HG03457 (cell line): ENCODE results near the gene TXNRD2.
"Not testable (repeated sequence)": the region's sequence is repeated elsewhere in the genome, so short reads cannot be mapped to it uniquely, and the experiment has no call there.

ENCODE experiments used
- ATAC-seq: cut with Tn5 transposase; IDR thresholded peaks from one replicate; pipeline ENCODE4 v1.9.1; 2021; ENCODE audit warnings: moderate number of reproducible peaks; ENCODE audit not compliant: unreplicated experiment

The TXNRD2 gene

DNA sequence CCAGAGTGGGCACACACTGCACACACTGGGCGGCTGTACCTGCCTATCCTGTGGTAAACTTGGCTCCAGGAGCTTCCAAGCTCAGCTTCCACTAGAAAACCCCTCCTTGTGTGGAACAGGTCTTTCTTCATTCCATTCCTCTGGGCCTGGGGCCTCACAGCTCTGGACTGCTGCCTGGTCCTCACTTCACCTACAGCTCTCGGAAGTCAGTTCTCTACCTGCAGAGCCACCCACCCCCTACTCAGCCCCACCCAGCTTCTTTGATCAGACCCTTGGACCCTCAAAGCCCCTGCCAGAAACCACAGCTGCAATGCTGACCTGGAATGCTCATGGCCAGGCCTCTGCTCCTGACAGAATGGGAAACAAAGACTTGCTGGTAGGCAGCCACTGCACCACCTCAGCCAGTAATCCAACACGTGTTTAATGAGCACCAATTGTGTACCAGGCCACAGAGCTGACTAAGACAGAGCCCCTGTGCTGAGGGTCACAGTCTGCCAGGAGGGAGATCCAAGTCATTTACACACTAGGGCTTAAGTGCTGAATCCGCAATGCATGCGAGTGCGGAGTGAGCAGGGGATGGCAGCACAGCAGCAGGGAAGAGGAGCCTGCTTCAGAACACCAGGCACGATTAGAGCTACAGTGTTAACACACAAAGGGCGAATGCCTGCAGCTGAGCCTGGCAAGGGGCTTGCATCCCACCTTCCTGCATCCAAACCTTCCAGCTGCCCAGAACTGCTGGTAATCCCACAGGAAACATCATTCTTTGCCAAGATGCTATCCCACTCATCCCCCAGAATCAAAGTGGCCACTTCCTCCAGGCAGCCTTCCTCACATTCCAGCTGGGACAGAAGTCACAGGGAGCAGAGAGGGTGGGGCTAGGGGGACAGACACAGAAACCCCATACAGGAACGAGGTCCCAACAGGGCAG is 91.5 kb downstream of the TXNRD2 start:
- ATAC-seq: no peak

DNA sequence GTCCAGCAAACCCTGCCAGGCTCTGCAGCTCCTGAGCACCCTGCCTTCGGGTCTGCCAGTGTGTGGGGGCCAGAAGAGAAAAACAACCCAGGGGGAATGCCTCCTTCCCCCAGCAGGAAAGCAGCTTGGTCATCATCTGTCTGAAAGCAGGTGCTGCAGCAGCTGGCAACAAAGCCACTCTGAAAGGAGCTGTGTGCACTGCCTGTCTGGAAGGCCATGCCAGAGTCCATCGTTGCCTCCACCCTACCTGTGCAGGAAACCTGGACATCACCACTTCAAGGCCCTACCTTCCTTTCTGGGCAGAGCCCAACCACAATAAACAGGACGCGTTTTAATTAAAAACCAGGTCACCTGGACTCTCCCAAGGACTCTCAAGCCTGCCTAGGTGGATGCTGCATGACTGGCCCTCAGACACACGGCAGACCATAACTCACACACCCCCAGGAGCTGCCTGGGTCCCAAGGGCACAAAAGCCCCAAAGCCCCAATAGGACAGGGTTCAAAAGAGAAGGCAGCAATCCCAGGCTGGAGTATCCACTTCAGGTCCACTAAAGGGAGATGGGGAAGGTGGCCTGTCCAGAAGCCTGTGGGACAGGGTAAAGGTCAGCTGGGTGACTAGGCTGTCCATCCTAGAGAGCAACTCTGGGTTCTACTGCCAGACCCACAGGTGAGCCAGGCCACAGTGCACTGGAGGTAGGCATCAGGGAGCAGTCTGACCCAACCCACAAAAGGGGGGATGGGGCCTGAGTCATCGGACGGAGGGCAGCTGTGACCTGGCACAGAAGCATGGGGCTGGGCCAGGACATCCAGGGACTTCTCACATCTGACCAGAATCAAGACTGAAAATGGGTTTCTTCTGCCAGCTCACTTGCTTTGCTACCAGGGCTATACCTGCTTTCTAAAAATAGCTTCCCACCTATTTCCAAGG is 93.1 kb downstream of the TXNRD2 start:
- ATAC-seq: no peak

DNA sequence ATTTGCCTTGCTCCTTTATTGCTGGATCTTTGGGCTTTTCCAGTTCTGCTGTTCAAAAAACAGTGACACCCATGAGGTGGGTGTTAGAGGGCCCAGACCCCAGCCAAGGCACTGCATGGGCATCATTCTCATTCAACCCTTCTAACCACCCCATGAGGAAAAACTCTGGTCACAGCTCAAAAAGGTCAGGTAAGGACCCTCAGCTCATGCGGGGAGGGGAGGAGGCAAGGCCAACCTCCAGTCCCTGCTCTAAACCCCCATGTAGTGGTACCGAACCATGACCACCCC is 94.3 kb downstream of the TXNRD2 start:
- ATAC-seq: no peak

DNA sequence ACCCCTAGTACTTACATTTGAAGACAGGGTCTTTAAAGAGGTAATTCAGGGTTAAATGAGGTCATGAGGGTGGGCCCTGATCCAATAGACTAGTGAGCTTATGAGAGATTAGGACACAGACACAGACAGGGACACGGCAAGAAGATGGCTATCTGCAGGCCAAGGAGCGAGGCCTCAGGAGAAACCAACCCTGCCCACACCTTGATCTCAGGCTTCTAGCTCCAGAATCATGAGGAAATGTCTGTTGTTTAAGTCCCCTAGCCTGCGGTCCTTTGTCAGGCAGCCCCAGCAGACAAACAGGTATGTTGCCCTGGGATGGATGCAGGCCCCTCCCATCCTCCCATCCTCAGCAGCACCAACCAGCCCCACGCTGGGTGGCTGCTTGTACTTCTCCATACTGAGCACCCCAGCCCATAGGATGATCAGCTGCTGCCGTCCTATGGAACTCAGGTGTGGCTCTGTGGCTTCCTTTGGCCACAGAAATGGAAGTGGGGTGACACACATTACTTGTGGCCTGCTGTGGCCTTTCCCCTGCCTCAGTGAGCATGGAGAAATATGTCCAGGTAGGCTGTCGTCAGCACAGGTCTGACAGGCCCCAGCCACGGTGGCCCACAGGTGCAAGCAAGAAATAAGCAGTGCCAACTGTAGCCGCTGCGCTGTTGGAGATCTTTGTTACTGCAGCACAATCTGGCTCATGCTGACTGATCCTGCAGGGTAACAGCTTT is 94.8 kb downstream of the TXNRD2 start:
- ATAC-seq: no peak

DNA sequence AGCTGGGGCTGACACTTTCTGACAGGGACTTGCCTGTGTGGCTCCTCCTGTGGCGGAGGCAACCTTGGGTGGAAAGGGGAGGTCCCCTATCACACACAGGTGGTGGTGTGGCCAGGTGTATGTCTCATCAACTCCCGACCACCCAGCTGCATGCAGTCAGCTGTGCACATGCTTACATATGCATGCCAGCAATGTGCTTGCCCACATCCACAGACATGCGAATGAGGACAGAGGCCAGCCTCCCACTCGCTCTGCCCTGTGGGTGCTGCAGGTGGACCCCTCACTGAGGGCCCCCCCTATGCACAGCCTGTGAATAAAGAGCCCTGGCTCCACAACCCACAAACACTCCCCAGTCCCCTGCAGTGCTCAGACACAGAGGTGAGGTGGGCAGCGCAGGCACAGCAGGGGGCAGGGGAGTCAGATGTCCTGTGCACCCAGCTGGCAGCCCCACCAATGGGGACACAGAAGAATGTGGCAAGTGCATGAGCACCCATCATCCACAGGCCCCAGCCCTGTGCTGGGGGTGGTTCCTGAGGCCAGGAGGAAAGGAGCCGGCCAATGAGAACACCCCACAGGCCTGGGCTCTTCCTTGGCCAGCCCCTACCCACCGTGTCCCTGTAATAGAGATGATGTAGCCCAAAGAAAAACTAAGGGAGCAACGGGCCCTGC is 96.4 kb downstream of the TXNRD2 start:
- ATAC-seq: no peak

DNA sequence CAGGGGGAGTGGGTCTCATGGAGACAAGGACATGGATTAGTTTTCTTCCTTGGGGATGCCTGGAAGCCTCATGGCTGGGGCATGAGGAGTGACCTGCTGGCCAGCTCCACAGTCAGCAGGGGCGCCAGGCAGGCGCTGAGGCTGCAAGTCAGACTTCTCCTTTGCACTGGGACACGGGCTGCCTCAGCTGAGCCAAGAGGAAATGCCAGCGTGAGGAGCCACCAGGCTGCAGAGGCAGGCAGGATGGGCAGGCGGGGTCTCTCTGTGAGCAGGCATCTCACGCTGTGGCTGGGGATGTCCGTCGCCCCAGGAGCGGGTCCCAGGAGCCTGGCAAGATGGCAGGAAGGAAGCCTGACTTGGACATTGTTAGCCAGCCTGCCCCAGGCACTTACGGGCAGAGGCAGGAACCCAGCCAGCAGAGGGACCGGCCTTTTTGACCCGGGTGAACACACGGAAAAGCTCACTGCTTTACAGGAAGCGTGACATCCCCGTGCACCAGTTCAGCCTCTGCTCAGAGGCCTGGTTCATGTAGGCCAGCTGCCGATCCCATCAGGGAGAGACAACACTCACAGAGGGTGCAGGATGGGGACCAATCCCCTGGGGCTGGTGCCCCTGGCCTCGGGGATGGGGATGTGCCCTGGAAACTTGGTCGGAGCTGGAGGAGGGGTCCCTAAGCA is 97.1 kb downstream of the TXNRD2 start:
- no peak for ATAC-seq

DNA sequence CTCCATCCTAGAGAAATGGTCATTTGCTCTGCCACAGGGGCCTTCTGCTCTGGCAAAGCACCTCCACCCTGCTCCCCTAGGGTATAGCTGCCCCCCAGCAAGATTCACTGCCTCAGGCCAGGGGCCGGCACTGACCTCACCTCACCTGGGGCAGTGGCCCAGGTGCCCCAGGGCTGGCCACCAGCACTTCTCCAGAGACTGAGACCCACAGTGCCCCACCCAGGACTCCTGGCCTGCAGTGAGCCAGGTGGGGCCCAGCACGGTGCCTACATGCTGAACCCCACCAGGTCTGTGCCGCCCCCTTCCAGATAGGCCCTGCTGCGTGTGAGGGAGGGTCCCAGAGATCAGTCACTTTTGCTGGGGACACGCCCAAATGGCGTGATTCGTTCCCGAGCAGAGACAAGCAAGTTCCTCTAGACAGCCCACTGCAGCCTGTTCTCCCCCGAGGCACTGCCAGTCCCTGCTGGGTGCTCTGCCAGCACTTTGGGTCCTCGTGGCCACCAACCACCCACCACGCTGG is 97.7 kb downstream of the TXNRD2 start:
- ATAC-seq: no peak

DNA sequence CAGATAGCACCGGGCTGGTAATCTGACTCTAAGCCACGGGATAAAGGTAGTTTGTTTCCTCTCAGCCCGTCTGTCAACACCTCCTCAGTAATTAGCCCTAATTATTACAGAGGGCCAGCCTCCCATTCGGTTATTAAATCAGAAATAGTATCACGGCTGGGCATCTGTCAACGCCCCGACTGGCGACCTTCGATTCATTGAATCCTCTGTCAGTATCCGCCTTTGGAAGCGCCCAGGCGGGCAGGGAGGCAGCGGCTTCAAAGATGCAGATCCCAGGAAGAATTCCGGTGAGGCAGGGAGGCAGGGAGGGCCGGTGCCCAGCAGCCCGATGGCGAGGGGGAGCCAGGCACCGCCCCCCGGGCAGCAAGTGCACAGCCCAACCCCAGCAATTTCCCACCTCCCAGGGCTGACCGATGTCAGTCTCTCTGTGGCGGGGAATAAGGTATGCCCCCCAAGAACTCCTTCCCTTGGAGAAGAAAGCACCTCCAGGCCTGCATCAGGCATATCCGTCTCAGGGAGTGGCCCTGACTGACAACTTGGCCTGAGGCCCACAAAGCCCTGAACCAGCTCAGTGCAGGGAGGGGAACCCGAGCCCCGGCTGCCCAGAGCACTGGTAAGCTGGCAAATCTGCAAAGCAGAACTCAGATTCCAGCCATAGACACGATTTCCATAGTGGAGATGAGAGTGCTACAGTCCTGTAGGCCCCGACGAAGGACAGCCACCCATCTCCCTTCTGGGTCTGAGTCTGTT is 98.3 kb downstream of the TXNRD2 start:
- no peak for ATAC-seq

DNA sequence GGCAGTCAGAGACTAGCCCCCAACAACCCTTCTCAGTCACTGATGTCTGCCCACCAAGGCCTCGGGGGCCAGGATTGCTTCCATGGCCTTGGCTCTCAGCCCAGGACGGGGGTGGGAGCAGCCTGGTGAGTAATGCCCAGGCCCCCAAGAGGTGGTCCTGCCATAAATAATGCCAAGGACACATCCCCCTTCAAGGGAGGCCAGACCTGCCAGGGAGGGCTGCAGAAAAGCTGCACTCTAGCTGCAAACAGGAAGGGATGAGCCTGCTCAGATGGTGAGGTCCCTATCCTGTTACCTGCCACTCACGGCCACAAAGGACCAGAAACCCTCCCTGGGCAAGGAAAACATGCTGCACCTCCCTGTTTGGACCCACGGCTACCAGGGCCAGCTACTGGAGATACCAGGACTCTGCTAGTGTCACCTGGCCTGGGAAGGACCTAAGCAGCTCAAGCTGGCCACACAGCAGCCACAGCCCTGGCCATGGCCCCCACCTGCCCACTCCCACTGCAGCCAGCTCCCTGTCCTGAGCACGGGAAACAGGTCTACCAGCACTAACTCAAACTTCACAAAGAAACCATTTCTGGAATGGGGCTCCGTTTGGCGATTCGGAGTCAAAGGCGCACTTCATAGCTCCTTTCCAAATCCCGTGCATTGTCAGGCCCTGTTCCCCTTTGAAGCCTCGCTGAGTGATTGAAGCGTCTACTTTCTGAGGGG is 99.1 kb downstream of the TXNRD2 start:
- ATAC-seq: no peak

DNA sequence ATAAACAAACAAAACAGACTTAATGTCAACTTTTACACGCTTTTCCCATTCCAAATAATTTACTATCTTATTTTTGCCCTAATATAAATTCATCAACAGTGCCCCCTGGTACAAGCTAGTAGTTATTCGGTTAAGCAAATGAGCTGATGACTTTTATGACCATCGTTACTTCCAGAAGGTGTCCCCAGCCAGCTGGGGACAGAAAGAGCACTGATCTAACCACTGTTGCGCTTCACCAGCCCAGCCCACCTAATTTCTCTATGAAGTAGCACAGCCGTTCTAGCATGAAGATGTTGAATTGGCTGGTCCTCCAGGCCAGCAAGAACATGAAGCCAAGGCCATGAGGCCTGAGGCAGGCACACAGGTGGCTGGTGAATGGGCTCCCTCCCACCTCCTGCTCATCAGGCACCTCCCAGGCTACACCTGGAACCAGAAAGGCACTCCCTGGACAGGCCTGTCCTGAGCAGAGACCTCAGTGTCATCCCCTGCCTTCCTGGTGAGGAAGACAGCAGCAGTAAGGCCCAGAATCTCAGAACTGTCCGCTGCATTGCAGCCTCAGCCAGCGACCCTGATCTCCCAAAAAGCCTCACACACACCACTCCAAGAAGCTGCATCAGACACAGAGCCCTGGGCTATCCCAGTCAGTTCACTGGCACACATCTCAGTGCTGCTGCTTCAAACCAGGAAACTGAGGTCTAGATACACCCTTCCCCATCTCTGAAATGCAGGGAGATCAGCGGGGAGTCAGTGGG is 99.8 kb downstream of the TXNRD2 start:
- no peak for ATAC-seq

DNA sequence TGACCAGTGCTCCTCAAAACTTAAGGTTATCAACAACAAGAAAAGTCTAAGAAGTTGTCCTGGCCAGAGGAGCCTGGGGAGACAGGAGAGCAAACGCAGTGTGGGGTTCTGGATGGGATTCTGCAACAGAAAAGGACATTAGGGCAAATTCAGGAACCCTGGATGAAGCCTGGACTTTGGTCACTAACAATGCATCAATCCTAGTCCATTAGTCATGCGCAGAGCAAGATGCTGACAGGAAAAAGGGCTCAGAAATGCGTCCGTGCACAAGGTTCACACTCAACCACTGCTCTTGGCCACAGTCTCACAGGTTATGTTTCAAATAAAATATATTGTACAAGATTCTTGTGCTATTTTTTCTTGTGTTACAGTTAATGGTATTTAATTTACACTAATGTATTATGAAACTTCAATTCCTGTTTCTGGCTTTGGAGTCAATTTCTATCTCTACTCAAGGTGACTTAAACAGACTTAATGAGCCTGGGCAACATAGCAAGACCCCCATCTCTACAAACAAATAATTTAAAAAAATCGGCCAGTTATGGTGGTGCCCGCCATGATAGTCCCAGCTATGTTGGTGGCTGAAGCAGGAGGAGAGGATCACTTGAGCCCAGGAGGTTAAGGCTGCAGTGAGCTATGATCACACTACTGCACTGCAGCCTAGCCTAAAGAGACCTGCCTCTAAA is 100.5 kb downstream of the TXNRD2 start:
- no peak for ATAC-seq

DNA sequence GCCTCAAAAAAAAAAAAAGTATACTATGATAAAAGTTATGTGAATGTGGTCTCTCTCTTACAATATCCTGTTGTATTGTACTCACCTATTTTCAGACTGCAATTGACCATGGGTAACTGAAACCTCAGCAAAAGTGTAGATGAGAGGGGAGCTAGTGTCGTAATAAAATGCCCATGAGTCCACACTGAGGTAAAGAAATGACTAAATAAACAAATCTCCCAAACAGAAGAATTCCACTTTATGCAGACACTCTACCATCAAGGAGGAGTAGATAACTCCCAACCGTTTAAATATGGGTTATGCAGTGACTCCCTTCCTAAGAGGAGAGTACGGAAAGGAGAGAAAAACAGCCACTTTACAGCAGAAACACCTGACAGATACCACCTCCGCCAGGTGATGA is 101.6 kb downstream of the TXNRD2 start:
- no peak for ATAC-seq

DNA sequence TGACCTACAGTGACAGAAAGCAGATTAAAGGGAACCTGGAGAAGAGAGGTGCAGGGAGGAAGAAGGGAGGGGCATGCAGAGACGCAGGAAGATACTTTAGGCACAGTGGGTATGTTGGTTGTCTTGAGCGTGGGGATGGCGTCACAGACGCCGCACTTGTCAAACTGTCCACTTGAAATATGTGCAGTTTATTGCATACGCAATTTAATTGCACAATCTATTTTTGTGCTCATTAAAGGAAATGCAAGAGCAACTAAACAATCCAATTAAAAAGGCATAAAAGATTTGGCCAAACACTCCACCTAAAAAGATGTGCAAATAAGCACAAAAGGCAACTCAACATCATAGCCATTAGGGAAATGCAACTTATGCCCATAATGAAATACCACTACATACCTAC is 103.7 kb downstream of the TXNRD2 start:
- ATAC-seq: no peak

DNA sequence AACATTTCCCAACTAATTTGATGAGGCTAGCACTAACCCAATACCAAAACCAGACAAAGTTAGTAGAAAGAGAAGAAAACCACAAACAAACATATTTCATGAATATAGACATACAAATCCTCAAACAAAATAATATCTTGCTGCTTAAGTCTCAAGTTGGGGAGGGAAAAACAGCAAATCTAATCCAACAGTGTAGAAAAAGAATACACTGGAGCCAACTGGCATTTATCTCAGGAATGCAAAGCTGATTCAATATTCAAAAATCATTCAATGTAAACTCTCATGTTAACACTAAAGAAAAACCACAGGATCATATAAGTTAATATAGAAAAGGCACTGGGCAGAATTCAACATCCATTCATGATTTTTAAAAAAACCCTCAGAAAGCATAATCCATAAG is 105.1 kb downstream of the TXNRD2 start:
- no peak for ATAC-seq

DNA sequence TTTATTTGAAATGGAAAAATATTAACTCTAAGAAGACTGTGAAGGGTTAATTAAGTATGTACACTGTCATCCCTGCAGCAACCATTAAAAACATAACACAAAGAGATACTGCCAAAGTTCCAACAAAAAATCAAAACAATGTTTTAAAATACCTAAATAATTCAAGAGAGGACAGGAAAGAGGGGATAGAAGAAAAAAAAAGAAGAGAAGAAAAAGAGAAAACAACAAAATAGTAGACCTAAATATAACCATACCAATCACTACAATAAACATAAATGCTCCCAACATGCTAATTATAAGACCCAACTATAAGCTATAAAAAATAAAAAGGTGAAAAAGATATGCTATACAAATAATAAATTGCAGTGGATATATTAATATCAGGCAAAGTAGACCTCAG is 107.0 kb downstream of the TXNRD2 start:
- ATAC-seq: no peak

DNA sequence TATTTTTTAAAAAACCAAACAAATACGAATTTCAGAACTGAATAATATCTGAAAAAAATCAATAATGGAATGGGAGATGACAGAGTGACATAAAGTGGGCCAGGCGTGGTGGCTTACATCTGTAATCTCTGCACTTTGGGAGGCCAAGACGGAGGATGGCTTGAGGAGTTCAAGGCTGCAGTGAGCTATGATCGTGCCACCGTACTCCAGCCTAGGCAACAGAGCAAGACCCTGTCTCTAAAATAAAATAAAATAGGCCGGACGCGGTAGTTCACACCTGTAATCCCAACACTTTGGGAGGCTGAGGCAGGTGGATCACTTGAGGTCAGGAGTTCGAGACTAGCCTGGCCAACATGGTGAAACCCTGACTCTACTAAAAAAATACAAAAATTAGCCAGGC is 108.3 kb downstream of the TXNRD2 start:
- not testable (repeated sequence) for ATAC-seq

DNA sequence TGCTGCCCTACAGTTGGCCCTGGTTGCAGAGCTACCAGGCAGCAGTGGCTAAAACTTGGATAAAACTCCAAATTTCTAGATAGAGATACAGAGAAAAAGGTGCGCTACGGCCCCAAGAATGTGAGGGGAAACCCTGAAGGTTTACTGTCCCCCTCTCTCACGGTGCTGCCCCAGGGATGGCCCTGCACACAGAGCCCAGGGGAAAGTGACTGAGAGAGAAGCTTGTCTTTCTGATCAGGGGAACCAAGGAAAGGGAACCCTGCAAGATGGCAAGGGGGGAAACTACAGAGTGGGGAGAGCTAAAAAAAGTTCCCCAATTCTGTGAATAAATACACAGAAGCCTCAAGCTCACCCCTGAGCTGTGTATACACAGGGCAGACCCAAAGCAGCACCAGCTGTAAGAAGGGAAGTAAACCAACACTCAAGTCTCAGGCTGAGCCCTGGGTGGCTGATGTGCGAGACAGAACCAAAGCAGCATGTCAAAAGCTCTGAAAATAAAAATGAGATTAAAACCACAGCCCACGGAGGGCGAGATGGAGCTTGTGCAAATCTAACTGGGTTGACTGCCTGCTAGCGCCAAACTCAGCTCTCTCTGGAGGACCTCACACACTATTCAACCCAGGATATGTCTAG is 109.0 kb downstream of the TXNRD2 start:
- no peak for ATAC-seq
